ENCODE results near the gene THADA.

DNA sequence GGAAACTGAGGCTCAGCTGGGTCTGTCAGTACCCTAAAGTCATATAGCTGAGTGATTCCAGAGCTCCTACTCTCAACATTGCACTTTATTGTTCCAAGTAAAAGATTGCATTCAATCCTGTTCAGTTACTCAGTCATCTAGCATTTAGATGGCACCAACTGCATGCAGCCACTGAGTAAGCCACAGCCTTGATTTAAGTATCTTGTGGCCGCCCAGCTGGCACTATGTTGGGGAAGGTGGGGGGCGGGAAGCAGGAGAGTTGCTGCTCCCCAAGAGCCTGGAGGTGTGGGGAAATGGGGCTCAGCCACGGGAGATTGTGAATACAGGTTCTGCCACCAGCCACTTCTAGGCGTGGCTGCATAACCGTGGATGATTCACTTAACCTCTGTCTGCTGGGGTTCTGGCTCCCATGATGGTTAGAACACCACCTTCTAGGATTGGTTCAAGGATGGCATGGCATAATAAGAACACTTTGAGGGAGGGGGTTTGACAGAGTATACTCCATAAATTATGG, 386.6 kb downstream of the THADA start:
- no peak for TF ChIP-seq POLR2AphosphoS5 (IDR thresholded peaks at IDR 0.05)
- no peak for TF ChIP-seq CTCF (IDR thresholded peaks at IDR 0.05)
- no peak for TF ChIP-seq POLR2A (IDR thresholded peaks at IDR 0.05)
- TF ChIP-seq EP300 (IDR thresholded peaks at IDR 0.05): no peak

Data from suprapubic skin (tissue), 4 donors.